ENCODE measurements around the gene EIF5A2.
A peak's percentile ranks its signal among the peaks of the same experiment; 100 is the strongest.
"Not testable (repeated sequence)": the region's sequence is repeated elsewhere in the genome, so short reads cannot be mapped to it uniquely, and the experiment has no call there.

The EIF5A2 gene

DNA sequence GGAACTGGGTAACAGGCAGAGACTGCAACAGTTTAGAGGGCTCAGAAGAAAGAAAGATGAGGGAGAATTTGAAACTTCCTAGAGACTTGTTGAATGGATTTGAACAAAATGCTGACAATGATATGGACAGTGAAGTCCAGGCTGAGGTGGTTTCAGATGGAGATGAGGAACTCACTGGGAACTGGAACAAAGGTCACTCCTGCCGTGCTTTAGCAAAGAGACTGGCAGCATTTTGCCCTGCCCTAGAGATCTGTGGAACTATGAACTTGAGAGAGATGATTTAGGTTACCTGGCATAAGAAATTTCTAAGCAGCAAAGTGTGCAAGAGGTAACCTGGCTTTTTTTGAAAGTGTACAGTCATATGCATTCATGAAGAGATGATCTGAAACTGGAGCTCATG, 11.7 kb downstream of the EIF5A2 start:
- no peak for DNase-seq (ENCODE audit: low read depth)

- DNase-seq (ENCODE audit: low read depth), result not testable (repeated sequence)
These were observed 12.1 kb downstream of the EIF5A2 start for GRCh38 chr3:170896333-170896732.

GRCh38 chr3:170893895-170894294, 14.5 kb downstream of the EIF5A2 start:
- no peak for DNase-seq (ENCODE audit: low read depth)

- DNase-seq (ENCODE audit: low read depth), result no peak
These were observed 18.8 kb downstream of the EIF5A2 start for GRCh38 chr3:170889630-170890029.

- no peak for DNase-seq (ENCODE audit: low read depth)
These were observed 19.3 kb downstream of the EIF5A2 start for GRCh38 chr3:170889132-170889531.

DNA sequence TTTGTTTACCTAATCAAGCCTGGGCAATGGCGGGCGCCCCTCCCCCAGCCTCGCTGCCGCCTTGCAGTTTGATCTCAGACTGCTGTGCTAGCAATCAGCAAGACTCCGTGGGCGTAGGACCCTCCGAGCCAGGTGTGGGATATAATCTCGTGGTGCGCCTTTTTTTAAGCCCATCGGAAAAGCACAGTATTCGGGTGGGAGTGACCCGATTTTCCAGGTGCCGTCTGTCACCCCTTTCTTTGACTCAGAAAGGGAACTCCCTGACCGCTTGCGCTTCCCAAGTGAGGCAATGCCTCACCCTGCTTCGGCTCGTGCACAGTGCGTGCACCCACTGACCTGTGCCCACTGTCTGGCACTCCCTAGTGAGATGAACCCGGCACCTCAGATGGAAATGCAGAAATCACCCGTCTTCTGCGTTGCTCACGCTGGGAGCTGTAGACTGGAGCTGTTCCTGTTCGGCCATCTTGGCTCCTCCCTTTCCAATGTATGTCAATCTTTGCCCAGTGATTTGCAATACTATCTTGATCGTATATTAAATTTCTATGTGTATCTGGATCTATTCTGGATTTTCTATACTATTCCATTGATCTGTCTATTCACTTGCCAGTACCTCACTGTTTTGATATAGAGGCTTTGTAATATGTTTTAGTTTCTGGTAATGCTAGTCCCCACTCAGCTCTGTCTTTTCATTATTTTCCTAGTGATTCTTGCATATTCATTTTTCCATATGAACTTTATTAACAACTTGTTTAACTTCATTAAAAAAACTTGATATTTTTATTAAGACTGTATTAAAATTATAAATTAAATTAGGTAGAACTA, 24.1 kb downstream of the EIF5A2 start:
- not testable (repeated sequence) for DNase-seq (ENCODE audit: low read depth)

DNA sequence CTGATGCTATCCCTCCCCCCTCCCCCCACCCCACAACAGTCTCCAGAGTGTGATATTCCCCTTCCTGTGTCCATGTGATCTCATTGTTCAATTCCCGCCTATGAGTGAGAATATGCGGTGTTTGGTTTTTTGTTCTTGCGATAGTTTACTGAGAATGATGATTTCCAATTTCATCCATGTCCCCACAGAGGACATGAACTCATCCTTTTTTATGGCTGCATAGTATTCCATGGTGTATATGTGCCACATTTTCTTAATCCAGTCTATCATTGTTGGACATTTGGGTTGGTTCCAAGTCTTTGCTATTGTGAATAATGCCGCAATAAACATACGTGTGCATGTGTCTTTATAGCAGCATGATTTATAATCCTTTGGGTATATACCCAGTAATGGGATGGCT, 29.7 kb downstream of the EIF5A2 start:
- not testable (repeated sequence) for DNase-seq (ENCODE audit: low read depth)

DNA sequence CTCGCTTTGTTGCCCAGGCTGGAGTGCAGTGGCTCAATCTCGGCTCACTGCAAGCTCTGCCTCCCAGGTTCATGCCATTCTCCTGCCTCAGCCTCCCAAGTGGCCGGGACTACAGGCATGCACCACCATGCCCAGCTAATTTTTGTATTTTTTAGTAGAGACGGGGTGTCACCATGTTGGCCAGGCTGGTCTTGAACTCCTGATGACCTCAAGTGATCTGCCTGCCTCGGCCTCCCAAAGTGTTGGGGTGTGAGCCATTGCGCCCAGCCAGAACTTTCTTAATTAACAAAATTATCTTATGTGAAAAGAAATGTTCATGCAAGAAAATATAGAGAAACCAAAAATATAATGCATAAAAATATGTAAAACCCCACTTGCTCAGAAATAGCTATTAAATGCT, 31.1 kb downstream of the EIF5A2 start:
- DNase-seq (ENCODE audit: low read depth), result not testable (repeated sequence)

DNA sequence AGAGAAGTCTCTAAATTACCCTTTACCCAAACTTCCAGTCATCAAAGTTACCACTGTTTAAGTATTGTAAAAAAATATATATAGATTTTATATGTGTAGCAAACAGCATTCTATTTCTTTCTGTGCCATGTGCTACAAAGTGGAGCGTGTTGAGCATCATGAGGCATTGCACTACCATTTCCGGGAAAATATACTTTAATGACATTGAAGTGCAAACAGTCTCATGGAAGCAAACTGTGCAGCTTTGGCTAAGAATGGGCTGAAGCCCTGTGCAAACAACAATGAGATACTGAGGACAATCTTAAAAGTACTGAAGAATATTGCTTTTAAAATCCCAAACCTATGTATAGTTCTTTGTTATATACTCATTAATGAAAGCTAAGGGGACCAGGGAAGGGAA, 31.9 kb downstream of the EIF5A2 start:
- no peak for DNase-seq (ENCODE audit: low read depth)

- DNase-seq (ENCODE audit: low read depth), result peak; percentile 86
These were observed 38.5 kb downstream of the EIF5A2 start, which contains the start of gene RPL22L1 for GRCh38 chr3:170869645-170870593. Gene RPL22L1 (minus strand): TSS chr3:170870195. CDS start chr3:170870167, 28 bp downstream.

DNA sequence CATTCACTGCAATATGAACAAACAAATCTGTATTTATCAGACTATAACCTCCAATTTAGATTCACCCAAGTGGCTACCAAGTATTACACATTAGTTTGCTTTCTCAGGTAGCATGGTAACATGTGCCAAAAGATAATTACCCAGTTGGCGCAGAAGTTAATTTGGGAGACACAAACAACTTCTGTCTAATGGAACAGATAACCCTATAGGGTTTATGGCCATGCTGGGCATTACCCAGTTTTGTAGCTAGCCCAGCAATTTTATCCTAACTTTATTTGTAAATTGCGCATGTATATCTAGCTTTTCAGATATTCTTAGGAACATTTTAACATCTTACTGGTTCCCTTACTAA, 39.2 kb downstream of the EIF5A2 start:
- no peak for DNase-seq (ENCODE audit: low read depth)

GRCh38 chr3:170868577-170869238, 39.7 kb downstream of the EIF5A2 start:
- DNase-seq (ENCODE audit: low read depth), result no peak

- no peak for DNase-seq (ENCODE audit: low read depth)
These were observed 41.1 kb downstream of the EIF5A2 start for GRCh38 chr3:170867143-170867937.

DNA sequence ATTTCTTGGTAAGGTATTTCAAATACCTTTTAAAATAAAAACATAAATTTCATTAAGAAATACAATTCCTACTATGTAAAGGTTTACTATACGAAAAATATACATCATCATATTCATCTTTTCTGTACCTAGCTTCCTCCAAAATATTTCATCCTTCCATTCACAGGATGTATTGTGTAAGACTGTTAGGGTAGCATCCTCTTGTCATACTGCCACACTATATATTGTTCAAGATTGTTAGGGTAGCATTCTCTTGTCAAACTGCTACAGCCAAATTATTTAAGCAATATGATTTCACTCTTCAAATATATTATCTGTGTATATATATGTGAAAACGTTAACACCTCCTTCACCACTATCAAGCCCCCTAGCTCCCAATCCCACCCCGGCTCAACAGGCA, 41.9 kb downstream of the EIF5A2 start:
- no peak for DNase-seq (ENCODE audit: low read depth)

GRCh38 chr3:170865209-170866094, 43.0 kb downstream of the EIF5A2 start:
- DNase-seq (ENCODE audit: low read depth), result no peak

DNA sequence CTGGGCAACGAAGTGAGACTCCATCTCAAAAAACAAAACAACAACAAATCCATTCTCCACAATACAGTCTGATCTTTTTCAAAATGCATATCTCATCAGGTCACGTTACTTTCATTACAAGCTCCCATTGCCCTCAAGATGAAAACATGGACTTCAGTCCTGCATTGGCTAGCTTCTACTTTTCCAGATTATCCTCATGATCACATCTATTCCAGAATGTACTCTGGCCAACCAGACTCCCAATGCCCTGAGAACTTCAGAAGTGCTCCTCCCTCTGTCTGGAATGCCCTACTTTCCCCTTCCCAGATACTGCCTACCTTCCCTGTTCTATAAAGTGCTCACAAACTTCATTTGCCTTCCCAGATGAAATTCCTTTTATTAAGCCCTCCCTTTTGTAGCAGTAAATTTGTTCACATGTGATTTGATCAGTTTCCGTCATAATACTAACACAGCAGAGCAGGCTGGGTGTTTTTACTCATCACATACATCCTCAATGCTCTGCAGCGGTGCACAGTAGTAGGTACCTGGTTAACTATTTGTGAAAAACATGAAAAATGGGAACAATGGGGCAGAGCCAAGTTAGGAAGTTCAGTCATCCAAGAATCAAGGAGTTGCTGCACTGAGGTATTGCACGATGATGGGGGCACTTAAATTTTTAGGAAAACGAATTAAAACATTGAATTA, 43.8 kb downstream of the EIF5A2 start:
- no peak for DNase-seq (ENCODE audit: low read depth)

GRCh38 chr3:170863816-170864215, 44.6 kb downstream of the EIF5A2 start:
- no peak for DNase-seq (ENCODE audit: low read depth)

DNA sequence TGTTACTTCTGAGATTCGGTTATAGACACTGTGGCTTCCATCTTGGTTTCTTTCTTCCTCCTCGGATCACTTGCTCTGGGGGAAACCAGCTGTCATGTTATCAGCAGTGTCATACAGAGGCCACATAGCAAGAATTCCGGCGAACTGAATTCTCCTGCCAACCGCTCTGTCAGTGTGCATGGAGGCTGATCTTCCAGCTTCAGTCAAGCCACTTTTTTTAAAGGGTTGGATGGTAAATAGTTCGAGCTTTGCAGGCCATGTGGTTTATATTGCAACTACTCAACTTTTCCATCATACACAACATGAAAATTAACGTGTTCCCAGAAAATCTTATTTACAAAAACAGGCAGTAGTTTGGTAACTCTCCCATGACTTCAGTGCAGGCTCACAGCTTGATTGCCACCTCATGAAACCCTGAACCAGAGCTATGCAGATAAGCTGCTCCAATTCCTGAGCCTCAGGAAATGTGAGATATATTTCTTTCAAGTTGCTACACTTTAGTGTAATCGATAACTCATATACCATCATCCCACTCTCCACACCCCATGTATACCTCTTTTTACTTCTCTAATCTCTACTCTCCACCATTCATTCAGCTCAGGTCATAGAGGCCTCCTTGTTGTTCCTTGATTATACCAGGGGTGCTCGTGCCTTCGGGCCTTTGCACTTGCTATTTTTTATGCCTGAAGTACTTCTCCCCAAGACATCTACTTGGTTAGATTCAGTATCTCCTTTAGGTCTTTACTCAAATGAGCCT, 45.6 kb downstream of the EIF5A2 start:
- no peak for DNase-seq (ENCODE audit: low read depth)

DNA sequence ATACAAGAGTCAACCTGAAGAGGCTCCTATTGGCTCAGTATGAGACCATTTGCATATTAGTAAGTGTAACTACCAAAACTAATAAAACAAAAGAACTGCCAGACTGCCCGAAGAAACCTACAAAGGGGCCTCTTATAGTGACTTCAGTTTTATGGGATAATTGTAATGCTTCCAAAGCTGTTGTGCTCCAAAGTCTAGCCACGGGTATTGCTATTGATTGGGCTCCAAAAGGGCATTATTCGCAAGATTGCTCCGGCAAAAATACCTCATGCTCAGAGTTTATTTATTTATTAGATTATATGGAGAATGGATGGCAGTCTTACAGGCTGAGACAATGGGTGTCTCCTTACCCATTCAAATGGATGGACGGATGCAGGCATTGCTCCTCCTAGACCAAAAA, 49.8 kb downstream of the EIF5A2 start:
- no peak for DNase-seq (ENCODE audit: low read depth)
